Measurements from ENCODE around the gene FHIT. TPM values are rescaled to one million over a fixed set of nuclear protein-coding genes. Genes with fewer than 3 reads are reported as not detected.

The FHIT gene
- polyA plus RNA-seq, 3 donors, result 3.1 to 3.9 (median 3.3) TPM

GRCh38 chr3:59775106-59775505 lies 1476.1 kb downstream of the FHIT start:
- no peak overlapping the region for H3K27ac ChIP-seq (ENCODE audit: low read depth, low read length)
- WGBS, 3 donors, result 90 to 91% (median 90%) methylated on average over 6 of the region's 6 CpGs

GRCh38 chr3:59774634-59775033 lies 1476.6 kb downstream of the FHIT start:
- WGBS, 3 donors, result 64 to 82% (median 68%) methylated on average over 6 of the region's 6 CpGs
- no peak overlapping the region for H3K27ac ChIP-seq (ENCODE audit: low read depth, low read length)

GRCh38 chr3:59774000-59774399 lies 1477.3 kb downstream of the FHIT start:
- 69 to 87% (median 84%) methylated on average over 6 of the region's 6 CpGs for WGBS, 3 donors
- no peak overlapping the region for H3K27ac ChIP-seq (ENCODE audit: low read depth, low read length)

- H3K27ac ChIP-seq (ENCODE audit: low read depth, low read length), result no peak overlapping the region
- WGBS, 3 donors, result 52 to 76% (median 60%) methylated on average over 12 of the region's 12 CpGs
These were observed 1478.5 kb downstream of the FHIT start for GRCh38 chr3:59772416-59773408.

GRCh38 chr3:59771768-59772181 lies 1479.5 kb downstream of the FHIT start:
- no peak overlapping the region for H3K27ac ChIP-seq (ENCODE audit: low read depth, low read length)
- 64 to 75% (median 66%) methylated on average over 3 of the region's 3 CpGs for WGBS, 3 donors

GRCh38 chr3:59769127-59769750 lies 1482.0 kb downstream of the FHIT start:
- WGBS, 3 donors, result 87 to 90% (median 89%) methylated on average over 13 of the region's 13 CpGs
- H3K27ac ChIP-seq (ENCODE audit: low read depth, low read length), result no peak overlapping the region

- WGBS, 3 donors, result 74 to 84% (median 75%) methylated on average over 6 of the region's 6 CpGs
- H3K27ac ChIP-seq (ENCODE audit: low read depth, low read length), result no peak overlapping the region
These were observed 1484.9 kb downstream of the FHIT start for GRCh38 chr3:59766200-59766872.

GRCh38 chr3:59764171-59764570 lies 1487.1 kb downstream of the FHIT start:
- no peak overlapping the region for H3K27ac ChIP-seq (ENCODE audit: low read depth, low read length)
- WGBS, 3 donors, result 65 to 88% (median 81%) methylated on average over 4 of the region's 4 CpGs

GRCh38 chr3:59762941-59763340 lies 1488.3 kb downstream of the FHIT start:
- H3K27ac ChIP-seq (ENCODE audit: low read depth, low read length), result no peak overlapping the region
- 80 to 93% (median 86%) methylated on average over 5 of the region's 5 CpGs for WGBS, 3 donors

- 40 to 77% (median 75%) methylated on average over 6 of the region's 6 CpGs for WGBS, 3 donors
These were observed 1491.8 kb downstream of the FHIT start for GRCh38 chr3:59759298-59760031.

GRCh38 chr3:59758672-59759071 lies 1492.6 kb downstream of the FHIT start:
- H3K27ac ChIP-seq (ENCODE audit: low read depth, low read length), result no peak overlapping the region
- 77 to 92% (median 87%) methylated on average over 1 of the region's 1 CpG for WGBS, 3 donors

More at GRCh38 chr3:59759298-59760031, 1491.8 kb downstream of the FHIT start:
- no peak overlapping the region for H3K27ac ChIP-seq (ENCODE audit: low read depth, low read length)

- no peak overlapping the region for H3K27ac ChIP-seq (ENCODE audit: low read depth, low read length)
- 51 to 83% (median 61%) methylated on average over 5 of the region's 5 CpGs for WGBS, 3 donors
These were observed 1494.3 kb downstream of the FHIT start for GRCh38 chr3:59756934-59757333.

GRCh38 chr3:59754456-59755129 lies 1496.7 kb downstream of the FHIT start:
- 76 to 92% (median 80%) methylated on average over 4 of the region's 4 CpGs for WGBS, 3 donors
- no peak overlapping the region for H3K27ac ChIP-seq (ENCODE audit: low read depth, low read length)

- WGBS, 3 donors, result 73 to 92% (median 74%) methylated on average over 7 of the region's 7 CpGs
- H3K27ac ChIP-seq (ENCODE audit: low read depth, low read length), result no peak overlapping the region
These were observed 1497.3 kb downstream of the FHIT start for GRCh38 chr3:59753808-59754450.

GRCh38 chr3:59752925-59753324 lies 1498.3 kb downstream of the FHIT start:
- H3K27ac ChIP-seq (ENCODE audit: low read depth, low read length), result no peak overlapping the region

- WGBS, 3 donors, result 94 to 96% (median 96%) methylated on average over 4 of the region's 4 CpGs
- H3K27ac ChIP-seq (ENCODE audit: low read depth, low read length), result no peak overlapping the region
These were observed 1499.6 kb downstream of the FHIT start for GRCh38 chr3:59751606-59752005.

GRCh38 chr3:59750391-59750790 lies 1500.9 kb downstream of the FHIT start:
- H3K27ac ChIP-seq (ENCODE audit: low read depth, low read length), result no peak overlapping the region
- WGBS, 3 donors, result 69 to 79% (median 75%) methylated on average over 1 of the region's 1 CpG
